A549 (cell line): ENCODE data around the gene PPP3CA. TPM values are rescaled to one million over a fixed set of nuclear protein-coding genes. Genes with fewer than 3 reads are reported as not detected.
A peak's percentile ranks its signal among the peaks of the same experiment; 100 is the strongest.

ENCODE experiments used
- ATAC-seq, 2 experiments: fragments of 200-7000 bp in 1 of 2; fragments of >200 bp in 1 of 2; cut with Nextera tagmentation in 1 of 2; cut with Tn5 transposase in 1 of 2; 3 replicates each; pipeline versions ENCODE4 v1.8.0 to v1.9.1; 2018 to 2020; ENCODE audit warnings: mild to moderate bottlenecking in 1 of 2, moderate library complexity in 1 of 2
- CTCF ChIA-PET: fragments of 300-600 bp; sonication (Branson Sonifier 250); formaldehyde crosslinking; extraction: SDS; loops from one replicate; lab custom pipeline; 2021; ENCODE audit warnings: antibody characterized with exemption, inconsistent platforms; lab: Yijun Ruan, JAX
- POLR2A ChIA-PET: fragments of 350-600 bp; formaldehyde crosslinking; extraction: SDS; loops from one replicate; lab custom pipeline; 2021; ENCODE audit warnings: antibody characterized with exemption, inconsistent platforms; lab: Yijun Ruan, JAX
- DNase-seq, 2 experiments: peaks; one replicate each; pipeline versions ENCODE4 v3.0.0 to v3.0.0-alpha.2; 2011 to 2016; ENCODE audit warnings: low read depth in 1 of 2, low spot score in 1 of 2
- FAIRE-seq: peaks from 2 replicates; lab custom pipeline; 2011; peaks lifted over from hg19 to GRCh38; lab: Jason Lieb, UNC
- H3K27ac ChIP-seq, 2 experiments: fragments of >200 bp; sonication (Bioruptor Twin); formaldehyde crosslinking; 3 replicates each; pipeline ENCODE4 v1.5.1; 2016 to 2017
- H3K4me1 ChIP-seq: fragments of >200 bp; sonication (Bioruptor Twin); formaldehyde crosslinking; 3 replicates; pipeline ENCODE4 v1.6.1; 2016
- H3K4me2 ChIP-seq: fragments of >200 bp; sonication (Bioruptor Twin); formaldehyde crosslinking; 3 replicates; pipeline ENCODE4 v1.6.1; 2016
- H3K4me3 ChIP-seq: fragments of >200 bp; sonication (Bioruptor Twin); formaldehyde crosslinking; 3 replicates; pipeline ENCODE4 v1.5.1; 2016
- H3K9me3 ChIP-seq: fragments of >200 bp; sonication (Bioruptor Twin); formaldehyde crosslinking; 3 replicates; pipeline ENCODE4 v1.6.1; 2016
- CEBPB ChIP-seq, 2 experiments: fragments of >200 bp in 1 of 2; sonication (Bioruptor Twin) in 1 of 2; formaldehyde crosslinking in 1 of 2; IDR thresholded peaks; 2 replicates each; pipeline ENCODE4 v1.6.1; 2012 to 2016
- CHD4 ChIP-seq: fragments of 200-600 bp; sonication (generic); IDR thresholded peaks from 2 replicates; pipeline ENCODE4 v1.6.1; 2016; ENCODE audit warnings: antibody characterized with exemption, mild to moderate bottlenecking, borderline replicate concordance
- FOXS1 ChIP-seq: fragments of 250-450 bp; sonication (Bioruptor Pico); IDR thresholded peaks from 2 replicates; pipeline ENCODE4 v1.5.0; 2020; ENCODE audit warnings: mild to moderate bottlenecking, moderate library complexity
- HDAC2 ChIP-seq: fragments of 200-600 bp; sonication (generic); IDR thresholded peaks from 2 replicates; pipeline ENCODE4 v1.6.1; 2016
- HOXA7 ChIP-seq: fragments of 250-450 bp; sonication (Bioruptor Pico); IDR thresholded peaks from 2 replicates; pipeline ENCODE4 v1.5.0; 2020; ENCODE audit warnings: mild to moderate bottlenecking, moderate library complexity
- HOXB13 ChIP-seq: fragments of 250-450 bp; sonication (Bioruptor Pico); IDR thresholded peaks from 2 replicates; pipeline ENCODE4 v1.5.0; 2020; ENCODE audit warnings: low read depth, mild to moderate bottlenecking, moderate library complexity
- JUNB ChIP-seq: fragments of >200 bp; sonication (Bioruptor Twin); formaldehyde crosslinking; IDR thresholded peaks from 2 replicates; pipeline ENCODE4 v1.6.1; 2016
- KDM1A ChIP-seq: fragments of 200-600 bp; sonication (generic); IDR thresholded peaks from 2 replicates; pipeline ENCODE4 v1.6.1; 2016; ENCODE audit warnings: low read depth, mild to moderate bottlenecking
- NPAS2 ChIP-seq: fragments of 250-450 bp; sonication (Bioruptor Pico); IDR thresholded peaks from 2 replicates; pipeline ENCODE4 v1.8.0; 2022; ENCODE audit warnings: mild to moderate bottlenecking, moderate library complexity, borderline replicate concordance
- NR3C1 ChIP-seq: fragments of >200 bp; sonication (Bioruptor Twin); formaldehyde crosslinking; IDR thresholded peaks from 3 replicates; pipeline ENCODE4 v1.6.1; 2017
- PHF8 ChIP-seq: fragments of 200-600 bp; sonication (generic); IDR thresholded peaks from 2 replicates; pipeline ENCODE4 v1.6.1; 2016; ENCODE audit warnings: low read depth, mild to moderate bottlenecking, antibody characterized with exemption, moderate library complexity, borderline replicate concordance
- RARB ChIP-seq: fragments of 250-450 bp; sonication (Bioruptor Pico); IDR thresholded peaks from 2 replicates; pipeline ENCODE4 v1.8.0; 2021; ENCODE audit warnings: mild to moderate bottlenecking, moderate library complexity
- RCOR1 ChIP-seq: fragments of 150-350 bp; IDR thresholded peaks from 2 replicates; pipeline ENCODE4 v1.6.1; 2014; ENCODE audit warnings: antibody characterized with exemption, low read length, low read depth
- RFX5 ChIP-seq: fragments of 450-650 bp; IDR thresholded peaks from 2 replicates; pipeline ENCODE4 v1.7.1; 2014; ENCODE audit warnings: antibody characterized with exemption, mild to moderate bottlenecking, moderate library complexity
- SMC3 ChIP-seq: fragments of >200 bp; sonication (Bioruptor Twin); formaldehyde crosslinking; IDR thresholded peaks from 3 replicates; pipeline ENCODE4 v1.6.1; 2018; ENCODE audit warnings: inconsistent platforms
- SREBF2 ChIP-seq: fragments of 450-650 bp; IDR thresholded peaks from 2 replicates; pipeline ENCODE4 v1.6.1; 2014; ENCODE audit warnings: mild to moderate bottlenecking, moderate library complexity
- ZFP36 ChIP-seq: fragments of 450-650 bp; IDR thresholded peaks from 2 replicates; pipeline ENCODE4 v1.6.1; 2014; ENCODE audit warnings: borderline replicate concordance; ENCODE audit not compliant: partially characterized antibody
- ZSCAN20 ChIP-seq: fragments of 250-450 bp; sonication (Bioruptor Pico); IDR thresholded peaks from 2 replicates; pipeline ENCODE4 v1.8.0; 2022; ENCODE audit warnings: mild to moderate bottlenecking, moderate library complexity
- WGBS: methylation state at CpG from one replicate; pipeline ENCODE4 v1.1.6; 2017; ENCODE audit errors: missing lambda C conversion rate; 5-methylcytosine and 5-hydroxymethylcytosine counted together
- polyA plus RNA-seq, 4 experiments: library from polyadenylated mRNA; depleted of rRNA in 3 of 4; stranded (reverse); fragments of >200 nt; fragmentation: RNase III in 1 of 4; extraction: RNeasy Plus Mini Kit Qiagen cat#74134 plus additional on column Dnase treatment in 1 of 4; gene quantifications; 2 replicates in 3 of 4; 3 replicates in 1 of 4; pipeline ENCODE4 v1.2.3, GENCODE V29; 2011 to 2017
- TF ChIP-seq, protein P1 (sequence below): IDR thresholded peaks from 2 replicates; pipeline ENCODE4 v1.6.1; 2012; ENCODE audit warnings: low read depth, borderline replicate concordance
- TF ChIP-seq, protein P2 (sequence below): fragments of 450-650 bp; IDR thresholded peaks from 2 replicates; pipeline ENCODE4 v1.6.1; 2014; ENCODE audit warnings: antibody characterized with exemption

PPP3CA gene
- polyA plus RNA-seq, 2 of the 4 experiments (the other 2 are of a cell fraction): 21.4 to 42.4 TPM

DNA sequence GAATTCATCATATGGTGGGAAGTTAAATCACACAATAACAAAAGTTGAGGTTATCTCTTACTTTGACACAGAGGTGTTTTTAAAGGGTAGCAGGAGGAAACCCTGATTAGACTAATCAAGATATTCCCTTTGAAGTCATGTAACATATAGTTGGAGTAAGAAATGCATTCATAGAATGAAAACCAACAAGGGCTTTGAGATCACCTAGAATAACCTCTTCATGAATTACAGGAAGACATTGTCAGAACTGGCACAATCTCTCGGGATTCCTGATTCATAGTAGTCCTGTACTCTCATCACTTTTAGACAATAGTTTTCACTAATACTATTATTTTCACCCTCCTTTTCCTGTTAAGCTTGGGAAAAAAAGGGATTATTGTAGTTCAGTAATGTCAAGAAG lies 170.2 kb downstream of the PPP3CA start:
- Histone ChIP-seq H3K9me3 (no peaks in the 10 kb centered on the region), H3K4me1 (peaks cover 18% of the 10 kb centered on the region), H3K27ac (no peak overlapping the region), H3K4me3 (no peak overlapping the region), H3K4me2 (no peak overlapping the region)
- TF ChIP-seq, protein P1, sequence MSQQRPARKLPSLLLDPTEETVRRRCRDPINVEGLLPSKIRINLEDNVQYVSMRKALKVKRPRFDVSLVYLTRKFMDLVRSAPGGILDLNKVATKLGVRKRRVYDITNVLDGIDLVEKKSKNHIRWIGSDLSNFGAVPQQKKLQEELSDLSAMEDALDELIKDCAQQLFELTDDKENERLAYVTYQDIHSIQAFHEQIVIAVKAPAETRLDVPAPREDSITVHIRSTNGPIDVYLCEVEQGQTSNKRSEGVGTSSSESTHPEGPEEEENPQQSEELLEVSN: no peak
- TF ChIP-seq KDM1A: no peak
- TF ChIP-seq RCOR1: no peak
- TF ChIP-seq JUNB: no peak
- no peak for TF ChIP-seq HOXA7 (CRISPR knock-in tag)
- TF ChIP-seq, protein P2, sequence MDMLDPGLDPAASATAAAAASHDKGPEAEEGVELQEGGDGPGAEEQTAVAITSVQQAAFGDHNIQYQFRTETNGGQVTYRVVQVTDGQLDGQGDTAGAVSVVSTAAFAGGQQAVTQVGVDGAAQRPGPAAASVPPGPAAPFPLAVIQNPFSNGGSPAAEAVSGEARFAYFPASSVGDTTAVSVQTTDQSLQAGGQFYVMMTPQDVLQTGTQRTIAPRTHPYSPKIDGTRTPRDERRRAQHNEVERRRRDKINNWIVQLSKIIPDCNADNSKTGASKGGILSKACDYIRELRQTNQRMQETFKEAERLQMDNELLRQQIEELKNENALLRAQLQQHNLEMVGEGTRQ: no peak
- no peak for TF ChIP-seq NR3C1
- no peak for TF ChIP-seq SMC3
- no peak for TF ChIP-seq RARB
- no peak for TF ChIP-seq HOXB13 (CRISPR knock-in tag)
- no peak for TF ChIP-seq CEBPB (IDR thresholded peaks at IDR 0.05)
- FAIRE-seq: no peak
- 28% methylated on average over 1 of the region's 1 CpG for WGBS
- ATAC-seq: no peak
- POLR2A ChIA-PET: no interaction called here
- CTCF ChIA-PET: no interaction called here
- no peak for DNase-seq

DNA sequence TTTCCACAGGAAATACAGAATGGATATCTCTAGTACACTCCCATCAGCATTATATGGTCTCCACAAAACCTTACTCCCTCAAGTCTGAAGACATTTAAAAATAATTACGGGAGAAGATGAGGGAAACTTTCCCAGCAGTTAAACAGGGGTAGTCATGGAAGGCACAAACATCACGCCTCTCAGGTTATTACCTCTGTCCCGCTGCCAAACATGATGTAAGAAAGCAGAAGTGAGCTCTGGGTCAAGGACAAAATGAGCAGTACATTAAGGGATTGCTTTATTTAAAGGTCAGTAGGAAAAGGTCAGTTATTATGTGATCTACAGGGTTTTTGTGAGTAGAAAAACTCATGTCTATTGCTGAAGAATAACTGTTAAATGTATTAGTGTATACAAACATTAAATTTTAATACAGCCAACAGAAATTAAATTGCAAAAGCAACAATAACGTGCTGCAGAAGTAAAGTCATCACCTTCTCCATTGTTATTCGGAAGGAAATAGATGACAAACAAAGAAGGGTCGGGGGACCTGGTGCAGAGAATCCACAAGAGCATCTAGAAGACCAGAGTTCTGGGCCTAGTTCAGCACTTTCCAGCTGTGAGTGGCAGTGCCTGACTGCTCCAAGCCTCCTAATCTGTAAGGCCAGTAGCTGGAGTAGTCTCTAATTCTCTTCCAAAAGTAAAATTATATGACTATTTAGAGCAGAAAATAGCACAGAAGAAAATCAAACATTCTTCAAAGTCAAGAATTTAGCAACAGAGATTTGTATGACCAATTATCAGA lies 171.2 kb downstream of the PPP3CA start:
- no peak for ATAC-seq
- no peak for FAIRE-seq
- 81% methylated on average over 6 of the region's 6 CpGs for WGBS
- no peak for DNase-seq
- H3K27ac ChIP-seq: no peak overlapping the region
- H3K4me2 ChIP-seq: no peak overlapping the region
- POLR2A ChIA-PET: no interaction called here
- TF ChIP-seq CHD4: no peak
- no peak for TF ChIP-seq RFX5
- peaks cover 28% of the 10 kb centered on the region for H3K4me1 ChIP-seq
- CTCF ChIA-PET: no interaction called here
- no peaks in the 10 kb centered on the region for H3K9me3 ChIP-seq
- H3K4me3 ChIP-seq: no peak overlapping the region

DNA sequence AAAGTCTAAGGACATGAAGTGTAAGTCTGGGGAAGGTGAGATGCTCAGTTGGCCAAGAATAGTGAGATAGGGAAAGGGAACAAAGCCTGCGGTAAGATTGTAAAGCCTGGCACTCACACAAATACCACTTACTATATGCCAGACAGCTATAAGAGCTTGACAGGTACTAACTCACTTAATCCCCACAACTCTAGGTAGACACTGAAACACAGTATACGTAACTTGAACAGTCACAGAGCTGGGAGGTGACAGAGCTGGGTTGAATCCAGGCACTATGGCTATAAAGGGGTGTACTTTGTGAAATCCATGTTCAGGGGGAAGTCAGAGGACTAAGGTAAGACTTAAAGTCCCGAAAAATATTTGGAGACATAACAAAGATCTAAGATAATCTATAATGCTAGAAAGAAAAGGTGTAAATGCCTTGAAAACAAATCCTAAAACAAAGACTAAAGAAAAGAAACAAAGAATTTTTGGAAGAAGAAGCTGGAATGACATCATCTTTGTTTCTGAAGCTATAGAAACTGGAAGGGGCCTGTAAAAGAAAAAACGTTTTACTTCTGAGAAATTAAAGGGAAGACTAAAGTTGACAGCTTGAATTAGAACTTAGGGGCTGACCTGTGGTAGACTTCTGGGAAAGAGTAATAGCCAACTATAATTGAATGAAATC lies 172.5 kb downstream of the PPP3CA start:
- DNase-seq: no peak
- FAIRE-seq: no peak
- 79% methylated on average over 4 of the region's 4 CpGs for WGBS
- ChIA-PET POLR2A (no interaction called here), CTCF (interaction anchor here (0.7 kb wide), 1 partner anchor 40 kb away, joined by 4 read pairs; no protein-coding TSS in a partner anchor)
- Histone ChIP-seq H3K4me2 (no peak overlapping the region), H3K9me3 (no peaks in the 10 kb centered on the region), H3K4me3 (no peak overlapping the region), H3K27ac (no peak overlapping the region), H3K4me1 (peaks cover 36% of the 10 kb centered on the region)
- no peak for TF ChIP-seq HDAC2
- no peak for ATAC-seq

DNA sequence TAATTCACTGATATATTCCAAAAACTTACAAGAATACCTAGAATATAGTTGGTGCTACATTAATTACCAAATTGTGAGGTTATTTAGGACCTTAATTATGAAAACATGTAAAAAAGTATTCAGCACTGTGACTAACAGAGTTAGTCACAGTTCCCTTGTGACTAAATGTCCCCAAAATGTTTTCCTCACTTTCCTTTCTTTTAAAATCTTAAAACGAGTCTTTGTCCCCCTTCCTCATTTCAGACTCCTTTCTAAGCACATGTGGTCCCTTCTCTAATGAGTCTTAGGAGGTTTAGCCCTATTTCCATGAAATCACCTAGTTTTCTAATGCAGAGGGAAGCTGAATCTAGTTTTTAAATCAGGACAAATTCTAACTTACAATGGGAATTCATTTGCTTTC lies 175.0 kb downstream of the PPP3CA start:
- TF ChIP-seq ZSCAN20 (CRISPR knock-in tag) (no peak), PHF8 (no peak), ZFP36 (no peak), FOXS1 (no peak), SREBF2 (no peak), NPAS2 (CRISPR knock-in tag) (no peak), KDM1A (no peak)
- Histone ChIP-seq H3K4me1 (peaks cover 58% of the 10 kb centered on the region), H3K9me3 (no peaks in the 10 kb centered on the region), H3K4me3 (no peak overlapping the region), H3K27ac (no peak overlapping the region; a peak in 1 of 6 replicates), H3K4me2 (0 out of 3 replicates have a peak overlapping the region, but pooled peaks have one; percentile 18)
- DNase-seq (no peak), ATAC-seq (no peak), FAIRE-seq (no peak)
- POLR2A ChIA-PET: no interaction called here
- CTCF ChIA-PET: no interaction called here
- 41% methylated on average over 1 of the region's 1 CpG for WGBS
